ENCODE measurements around the gene POF1B.

POF1B gene

DNA sequence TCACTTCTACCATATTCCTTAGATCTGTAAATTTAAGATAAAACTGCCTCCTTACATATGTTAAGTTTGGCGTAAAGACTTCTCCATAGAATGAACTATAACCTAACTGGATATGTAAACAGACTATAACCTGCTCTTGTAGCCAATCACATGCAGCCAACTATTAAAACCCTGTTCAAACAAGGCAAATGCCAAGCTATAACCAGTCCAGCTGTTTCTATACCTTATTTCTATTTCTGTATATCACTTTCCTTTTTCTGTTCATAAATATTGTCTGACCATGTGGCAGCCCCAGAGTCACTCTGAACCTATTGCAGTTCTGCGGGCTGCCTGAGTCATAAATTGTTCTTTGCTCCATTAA, 12.4 kb upstream of the POF1B start:
- no peak for TF ChIP-seq EZH2phosphoT487 (IDR thresholded peaks at IDR 0.05; ENCODE audit: borderline replicate concordance, low read length)
- H4K20me1 ChIP-seq (ENCODE audit: control insufficient read depth, insufficient read depth, low read depth, low read length) = no peaks in the 10 kb centered on the region
- H3K4me3 ChIP-seq (ENCODE audit: low read length) = no peak overlapping the region
- H3F3A ChIP-seq (ENCODE audit: control insufficient read depth, insufficient read depth) = no peaks in the 10 kb centered on the region
- no peaks in the 10 kb centered on the region for H3K79me2 ChIP-seq (ENCODE audit: control insufficient read depth, low read length)
- H3K27ac ChIP-seq (ENCODE audit: low read depth, low read length) = no peak overlapping the region
- no peaks in the 10 kb centered on the region for H3K27me3 ChIP-seq (ENCODE audit: control insufficient read depth, low read length)
- no peaks in the 10 kb centered on the region for H3K9me3 ChIP-seq (ENCODE audit: control insufficient read depth, insufficient read depth, low read length)
- no peak overlapping the region for H3K4me2 ChIP-seq (ENCODE audit: low read length)
- no peaks in the 10 kb centered on the region for H3K36me3 ChIP-seq (ENCODE audit: control insufficient read depth, low read length)
- no peaks in the 10 kb centered on the region for H3K9me2 ChIP-seq (replicated peaks; ENCODE audit: control insufficient read depth, low read length)
- H3K4me1 ChIP-seq (ENCODE audit: control insufficient read depth, low read length) = no peaks in the 10 kb centered on the region

DNA sequence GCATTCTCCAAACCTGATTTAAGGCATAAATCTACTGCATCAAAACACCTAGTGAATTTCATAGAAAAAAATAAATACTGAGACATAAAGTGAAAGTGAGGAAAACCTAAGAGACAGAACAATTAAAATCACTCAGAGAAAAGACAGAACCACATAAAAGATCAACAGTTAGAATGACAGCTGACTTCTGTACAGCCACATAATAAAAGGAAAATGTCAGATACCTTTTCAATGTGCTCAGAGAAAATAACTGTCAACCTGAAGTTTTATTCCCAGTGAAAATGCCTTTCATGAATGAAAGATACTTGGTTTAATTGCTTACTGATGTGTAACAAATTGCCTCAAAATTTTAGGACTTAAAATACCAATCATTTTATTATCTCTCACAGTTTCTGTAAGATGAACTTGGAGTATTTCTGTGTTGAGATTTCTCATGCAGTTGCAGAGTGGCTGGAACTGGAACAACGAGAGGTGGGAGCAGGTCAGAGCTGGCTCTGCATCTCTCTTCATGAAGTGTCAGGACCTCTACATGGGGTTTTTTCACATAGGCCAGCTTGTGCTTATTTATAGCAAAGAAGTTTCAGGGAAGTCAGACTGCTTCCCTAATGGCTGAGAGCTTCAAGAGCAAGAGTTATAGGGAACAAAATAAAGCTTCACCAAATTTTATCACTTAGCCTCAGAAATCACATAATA, 11.9 kb upstream of the POF1B start:
- TF ChIP-seq, protein P1, sequence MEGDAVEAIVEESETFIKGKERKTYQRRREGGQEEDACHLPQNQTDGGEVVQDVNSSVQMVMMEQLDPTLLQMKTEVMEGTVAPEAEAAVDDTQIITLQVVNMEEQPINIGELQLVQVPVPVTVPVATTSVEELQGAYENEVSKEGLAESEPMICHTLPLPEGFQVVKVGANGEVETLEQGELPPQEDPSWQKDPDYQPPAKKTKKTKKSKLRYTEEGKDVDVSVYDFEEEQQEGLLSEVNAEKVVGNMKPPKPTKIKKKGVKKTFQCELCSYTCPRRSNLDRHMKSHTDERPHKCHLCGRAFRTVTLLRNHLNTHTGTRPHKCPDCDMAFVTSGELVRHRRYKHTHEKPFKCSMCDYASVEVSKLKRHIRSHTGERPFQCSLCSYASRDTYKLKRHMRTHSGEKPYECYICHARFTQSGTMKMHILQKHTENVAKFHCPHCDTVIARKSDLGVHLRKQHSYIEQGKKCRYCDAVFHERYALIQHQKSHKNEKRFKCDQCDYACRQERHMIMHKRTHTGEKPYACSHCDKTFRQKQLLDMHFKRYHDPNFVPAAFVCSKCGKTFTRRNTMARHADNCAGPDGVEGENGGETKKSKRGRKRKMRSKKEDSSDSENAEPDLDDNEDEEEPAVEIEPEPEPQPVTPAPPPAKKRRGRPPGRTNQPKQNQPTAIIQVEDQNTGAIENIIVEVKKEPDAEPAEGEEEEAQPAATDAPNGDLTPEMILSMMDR (IDR thresholded peaks at IDR 0.05; ENCODE audit: low read depth, low read length, poor library complexity, severe bottlenecking) = no peak
- no peak for TF ChIP-seq EZH2phosphoT487 (IDR thresholded peaks at IDR 0.05; ENCODE audit: borderline replicate concordance, low read length)
- Histone ChIP-seq H3K4me3 (ENCODE audit: low read length) (no peak overlapping the region), H3K4me2 (ENCODE audit: low read length) (no peak overlapping the region)

DNA sequence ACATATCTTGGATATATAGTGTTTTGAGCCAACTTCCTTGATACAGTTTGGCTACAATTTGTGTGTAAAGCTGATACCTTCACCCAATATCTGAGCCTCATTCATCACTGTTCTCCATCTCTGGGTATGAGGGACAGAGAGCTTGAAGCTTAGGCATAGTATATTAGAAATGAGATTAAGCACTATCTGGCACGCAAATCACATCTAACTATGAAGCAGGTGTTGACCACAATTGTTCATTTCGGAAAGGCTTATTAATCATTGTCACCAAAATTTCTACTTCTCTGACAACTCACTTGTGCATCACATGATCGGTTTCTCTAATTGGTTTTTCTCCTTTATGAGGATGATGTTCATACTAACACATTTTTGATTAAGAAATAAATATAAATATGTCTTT, 2.1 kb upstream of the POF1B start:
- Histone ChIP-seq H3K27me3 (ENCODE audit: control insufficient read depth, low read length) (no peaks in the 10 kb centered on the region), H3F3A (ENCODE audit: control insufficient read depth, insufficient read depth) (no peaks in the 10 kb centered on the region), H3K9me2 (replicated peaks; ENCODE audit: control insufficient read depth, low read length) (no peaks in the 10 kb centered on the region), H3K36me3 (ENCODE audit: control insufficient read depth, low read length) (no peaks in the 10 kb centered on the region), H3K4me1 (ENCODE audit: control insufficient read depth, low read length) (no peaks in the 10 kb centered on the region), H3K4me2 (ENCODE audit: low read length) (no peak overlapping the region), H3K9me3 (ENCODE audit: control insufficient read depth, insufficient read depth, low read length) (no peaks in the 10 kb centered on the region), H4K20me1 (ENCODE audit: control insufficient read depth, insufficient read depth, low read depth, low read length) (no peaks in the 10 kb centered on the region), H3K27ac (ENCODE audit: low read depth, low read length) (no peak overlapping the region), H3K79me2 (ENCODE audit: control insufficient read depth, low read length) (no peaks in the 10 kb centered on the region), H3K4me3 (ENCODE audit: low read length) (no peak overlapping the region)
- TF ChIP-seq EZH2phosphoT487 (IDR thresholded peaks at IDR 0.05; ENCODE audit: borderline replicate concordance, low read length) = no peak
- TF ChIP-seq, protein P1 (IDR thresholded peaks at IDR 0.05; ENCODE audit: low read depth, low read length, poor library complexity, severe bottlenecking) = no peak

More for the DNA sequence above, 11.9 kb upstream of the POF1B start:
- Histone ChIP-seq H3K79me2 (ENCODE audit: control insufficient read depth, low read length) (no peaks in the 10 kb centered on the region), H3K27ac (ENCODE audit: low read depth, low read length) (no peak overlapping the region), H3K27me3 (ENCODE audit: control insufficient read depth, low read length) (no peaks in the 10 kb centered on the region), H3K4me1 (ENCODE audit: control insufficient read depth, low read length) (no peaks in the 10 kb centered on the region), H3K9me3 (ENCODE audit: control insufficient read depth, insufficient read depth, low read length) (no peaks in the 10 kb centered on the region), H3K36me3 (ENCODE audit: control insufficient read depth, low read length) (no peaks in the 10 kb centered on the region), H3F3A (ENCODE audit: control insufficient read depth, insufficient read depth) (no peaks in the 10 kb centered on the region), H3K9me2 (replicated peaks; ENCODE audit: control insufficient read depth, low read length) (no peaks in the 10 kb centered on the region), H4K20me1 (ENCODE audit: control insufficient read depth, insufficient read depth, low read depth, low read length) (no peaks in the 10 kb centered on the region)

DNA sequence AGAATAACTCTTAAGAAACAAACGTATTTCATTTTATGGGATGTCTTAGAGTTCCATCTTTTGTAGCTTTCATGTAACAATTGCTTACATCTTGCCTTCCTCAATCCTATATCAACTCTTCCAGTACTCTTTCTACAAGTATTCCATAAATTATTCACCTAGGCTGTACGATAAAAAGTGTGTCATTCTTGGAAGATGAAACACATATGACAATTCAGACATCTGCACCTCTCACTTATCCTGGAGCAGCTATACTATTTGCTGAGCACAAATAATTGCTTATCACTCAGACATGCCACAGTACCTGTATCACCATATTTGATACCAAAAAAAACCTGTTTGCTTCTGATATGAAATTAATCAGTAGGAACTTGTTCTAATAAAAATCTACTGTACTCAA, 1.0 kb downstream of the POF1B start:
- H3K79me2 ChIP-seq (ENCODE audit: control insufficient read depth, low read length) = no peaks in the 10 kb centered on the region
- no peak for TF ChIP-seq EZH2phosphoT487 (IDR thresholded peaks at IDR 0.05; ENCODE audit: borderline replicate concordance, low read length)
- TF ChIP-seq, protein P1 (IDR thresholded peaks at IDR 0.05; ENCODE audit: low read depth, low read length, poor library complexity, severe bottlenecking) = no peak
- H3K27me3 ChIP-seq (ENCODE audit: control insufficient read depth, low read length) = no peaks in the 10 kb centered on the region
- no peak overlapping the region for H3K4me3 ChIP-seq (ENCODE audit: low read length)
- no peaks in the 10 kb centered on the region for H3K4me1 ChIP-seq (ENCODE audit: control insufficient read depth, low read length)
- no peaks in the 10 kb centered on the region for H4K20me1 ChIP-seq (ENCODE audit: control insufficient read depth, insufficient read depth, low read depth, low read length)
- no peaks in the 10 kb centered on the region for H3K9me2 ChIP-seq (replicated peaks; ENCODE audit: control insufficient read depth, low read length)
- H3K27ac ChIP-seq (ENCODE audit: low read depth, low read length) = no peak overlapping the region
- no peaks in the 10 kb centered on the region for H3K36me3 ChIP-seq (ENCODE audit: control insufficient read depth, low read length)
- H3K4me2 ChIP-seq (ENCODE audit: low read length) = no peak overlapping the region
- H3K9me3 ChIP-seq (ENCODE audit: control insufficient read depth, insufficient read depth, low read length) = no peaks in the 10 kb centered on the region
- H3F3A ChIP-seq (ENCODE audit: control insufficient read depth, insufficient read depth) = no peaks in the 10 kb centered on the region
